PC-9 (cell line): ENCODE measurements around the gene ATP7B.

Experiments used
- CTCF ChIP-seq: fragments of 200-600 bp; sonication (generic); conservative IDR thresholded peaks from 2 replicates; pipeline ENCODE4 v1.6.1; 2017; ENCODE audit warnings: mixed run types, antibody characterized with exemption, mild to moderate bottlenecking, moderate library complexity
- EZH2 ChIP-seq: fragments of 200-600 bp; sonication (generic); IDR thresholded peaks from 2 replicates; pipeline ENCODE4 v1.8.0; 2017; ENCODE audit warnings: antibody characterized with exemption, low read depth

- no peak for TF ChIP-seq CTCF
- TF ChIP-seq EZH2: no peak
These were observed 110.8 kb downstream of the ATP7B start for GRCh38 chr13:51900471-51900870.
